ENCODE data around the gene PRIM1. TPM values are rescaled to one million over a fixed set of nuclear protein-coding genes. Genes with fewer than 3 reads are reported as not detected.
A peak's percentile ranks its signal among the peaks of the same experiment; 100 is the strongest.

The PRIM1 gene
- total and polyA plus RNA-seq, 7 experiments from 2014 or later: 11.5 to 55.1 (median 27.5) TPM

DNA sequence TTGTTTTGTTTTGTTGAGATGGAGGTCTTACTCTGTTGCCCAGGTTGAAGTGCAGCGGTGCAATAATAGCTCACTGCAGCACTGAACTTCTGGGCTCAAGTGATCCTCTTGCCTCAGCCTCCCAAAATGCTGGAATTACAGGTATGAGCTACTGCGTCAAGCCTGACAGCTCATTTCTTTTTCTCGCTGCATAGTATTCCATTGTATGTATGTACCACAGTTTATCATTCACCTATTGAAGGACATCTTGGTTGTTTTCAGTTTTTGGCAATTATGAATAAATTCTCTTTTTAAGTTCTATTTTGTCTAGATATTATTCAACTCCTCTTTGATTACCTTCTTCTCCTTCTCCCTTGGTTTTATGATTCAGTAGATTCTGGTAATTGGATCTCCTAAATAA, 24.5 kb upstream of the PRIM1 start:
- peaks cover 0 to 6% (median 0%) of the 10 kb centered on the region in 5 donors for H3K36me3 Mint-ChIP-seq
- CTCF ChIA-PET: interaction anchor here (0.6 kb wide), 1 partner anchor 755 kb away, joined by 3 read pairs; no protein-coding TSS in a partner anchor

DNA sequence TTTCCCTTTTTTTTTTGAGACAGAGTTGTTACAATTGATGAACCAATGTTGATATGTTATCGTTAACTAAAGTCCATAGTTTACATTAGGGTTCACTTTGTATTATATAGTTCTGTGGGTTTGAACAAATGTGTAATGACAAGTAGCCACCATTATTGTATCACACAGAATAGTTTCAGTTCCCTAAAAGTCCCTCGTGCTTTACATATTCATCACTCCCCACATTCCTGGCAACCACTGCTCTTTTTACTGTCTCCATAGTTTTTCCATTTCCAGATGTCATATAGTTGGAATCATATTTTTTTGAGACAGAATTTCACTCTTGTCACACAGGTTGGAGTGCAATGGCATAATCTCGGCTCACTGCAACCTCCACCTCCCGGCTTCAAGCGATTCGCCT, 23.5 kb upstream of the PRIM1 start:
- POLR2A ChIA-PET: no interaction called here
- H3K4me1 ChIP-seq (ENCODE audit: control insufficient read depth in 2 of 2, insufficient read depth in 2 of 2, low read length in 2 of 2): no peaks in the 10 kb centered on the region
- Mint-ChIP-seq H3K27ac (no peak overlapping the region), H3K4me3 (no peak overlapping the region), H3K9me3 (peaks cover 0 to 3% (median 0%) of the 10 kb centered on the region in 11 donors), H3K36me3 (peaks cover 0 to 6% (median 0%) of the 10 kb centered on the region in 5 donors), H3K4me1 (peaks cover 0 to 1% (median 0%) of the 10 kb centered on the region in 7 donors), H3K27me3 (peaks cover 0 to 4% (median 0%) of the 10 kb centered on the region in 5 donors)
- intact Hi-C loops (cut with micrococcal nuclease): no loop called here
- no peaks in the 10 kb centered on the region for H3K27me3 ChIP-seq (ENCODE audit: control insufficient read depth in 2 of 2, insufficient read depth in 2 of 2, low read length in 2 of 2)
- CTCF ChIA-PET: no interaction called here
- no peak overlapping the region for H3K4me3 ChIP-seq (ENCODE audit: low read length)
- no peaks in the 10 kb centered on the region for H3K9me3 ChIP-seq (ENCODE audit: control insufficient read depth in 2 of 3, low read length in 3 of 3)
- H3K36me3 ChIP-seq (ENCODE audit: control insufficient read depth in 2 of 3, insufficient read depth in 3 of 3, low read length in 3 of 3): no peaks in the 10 kb centered on the region
- DNase-seq (no peak), ATAC-seq (peak; percentile 49)
- no peak overlapping the region for H3K27ac ChIP-seq (ENCODE audit: low read depth, low read length)

More for the DNA sequence above, 24.5 kb upstream of the PRIM1 start:
- Mint-ChIP-seq H3K4me3 (no peak overlapping the region), H3K4me1 (peaks cover 0 to 1% (median 0%) of the 10 kb centered on the region in 7 donors), H3K9me3 (peaks cover 0 to 3% (median 0%) of the 10 kb centered on the region in 11 donors), H3K27me3 (peaks cover 0 to 7% (median 0%) of the 10 kb centered on the region in 5 donors), H3K27ac (no peak overlapping the region)
- Histone ChIP-seq H3K4me1 (ENCODE audit: control insufficient read depth in 2 of 2, insufficient read depth in 2 of 2, low read length in 2 of 2) (no peaks in the 10 kb centered on the region), H3K27me3 (ENCODE audit: control insufficient read depth in 2 of 2, insufficient read depth in 2 of 2, low read length in 2 of 2) (no peaks in the 10 kb centered on the region), H3K4me3 (ENCODE audit: low read length) (no peak overlapping the region), H3K27ac (ENCODE audit: low read depth, low read length) (no peak overlapping the region), H3K36me3 (ENCODE audit: control insufficient read depth in 2 of 3, insufficient read depth in 3 of 3, low read length in 3 of 3) (no peaks in the 10 kb centered on the region), H3K9me3 (ENCODE audit: control insufficient read depth in 2 of 3, low read length in 3 of 3) (no peaks in the 10 kb centered on the region)
- intact Hi-C loops (cut with micrococcal nuclease): no loop called here
- POLR2A ChIA-PET: no interaction called here
- no peak for ATAC-seq
- no peak for DNase-seq

DNA sequence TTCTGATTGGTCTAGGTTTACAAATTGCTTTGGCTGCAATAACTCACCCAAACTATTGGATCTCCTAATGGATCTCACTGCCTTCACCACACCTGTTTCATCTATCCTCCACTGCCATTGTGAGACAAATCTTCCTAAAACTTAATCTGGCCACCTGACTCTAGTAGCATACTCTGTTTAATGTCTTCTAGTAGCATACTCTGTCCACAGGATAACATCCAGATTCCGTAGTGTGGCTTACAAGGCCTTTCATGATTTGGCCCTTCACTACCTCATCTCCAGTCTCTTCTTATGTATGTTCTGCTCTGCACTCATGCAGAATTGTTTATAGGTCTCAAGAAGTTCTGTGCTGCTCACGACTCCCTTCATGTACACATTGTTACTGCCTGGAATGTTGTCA, 21.0 kb upstream of the PRIM1 start:
- H3K36me3 ChIP-seq (ENCODE audit: control insufficient read depth in 2 of 3, insufficient read depth in 3 of 3, low read length in 3 of 3): no peaks in the 10 kb centered on the region
- Mint-ChIP-seq H3K4me1 (peaks cover 0 to 4% (median 0%) of the 10 kb centered on the region in 7 donors), H3K36me3 (peaks cover 0 to 6% (median 0%) of the 10 kb centered on the region in 5 donors), H3K9me3 (peaks cover 0 to 3% (median 0%) of the 10 kb centered on the region in 11 donors), H3K4me3 (no peak overlapping the region), H3K27ac (no peak overlapping the region), H3K27me3 (no peaks in the 10 kb centered on the region)
- no peaks in the 10 kb centered on the region for H3K4me1 ChIP-seq (ENCODE audit: control insufficient read depth in 2 of 2, insufficient read depth in 2 of 2, low read length in 2 of 2)
- DNase-seq (no peak), ATAC-seq (no peak)
- no peak overlapping the region for H3K4me3 ChIP-seq (ENCODE audit: low read length)
- ChIA-PET CTCF (no interaction called here), POLR2A (no interaction called here)
- intact Hi-C loops (cut with micrococcal nuclease): no loop called here
- H3K9me3 ChIP-seq (ENCODE audit: control insufficient read depth in 2 of 3, low read length in 3 of 3): no peaks in the 10 kb centered on the region
- no peak overlapping the region for H3K27ac ChIP-seq (ENCODE audit: low read depth, low read length)
- no peaks in the 10 kb centered on the region for H3K27me3 ChIP-seq (ENCODE audit: control insufficient read depth in 2 of 2, insufficient read depth in 2 of 2, low read length in 2 of 2)

DNA sequence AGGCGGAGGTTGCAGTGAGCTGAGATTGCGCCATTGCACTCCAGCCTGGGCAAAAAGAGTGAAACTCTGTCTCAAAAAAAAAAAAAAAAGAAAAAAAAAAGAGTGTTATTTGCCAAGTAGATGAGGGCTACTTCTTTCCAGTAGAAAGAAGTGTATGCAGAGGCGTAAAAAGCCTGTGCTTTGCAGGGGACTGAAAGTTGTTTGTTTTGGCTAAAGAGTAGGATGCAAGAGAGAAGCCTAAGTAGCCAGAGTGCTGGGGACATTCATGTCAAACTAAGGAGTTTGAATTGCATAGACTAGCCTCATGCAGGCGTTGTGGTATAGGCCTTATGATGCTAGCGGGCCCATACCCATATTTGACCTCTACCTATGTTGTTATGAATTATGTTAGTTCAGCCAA, 20.5 kb upstream of the PRIM1 start:
- Mint-ChIP-seq H3K4me3 (no peak overlapping the region), H3K36me3 (peaks cover 0 to 6% (median 0%) of the 10 kb centered on the region in 5 donors), H3K9me3 (no peaks in the 10 kb centered on the region), H3K27me3 (no peaks in the 10 kb centered on the region), H3K27ac (no peak overlapping the region), H3K4me1 (peaks cover 0 to 6% (median 0%) of the 10 kb centered on the region in 7 donors)
- no peak overlapping the region for H3K27ac ChIP-seq (ENCODE audit: low read depth, low read length)
- ChIA-PET POLR2A (no interaction called here), CTCF (no interaction called here)
- ATAC-seq: no peak
- H3K27me3 ChIP-seq (ENCODE audit: control insufficient read depth in 2 of 2, insufficient read depth in 2 of 2, low read length in 2 of 2): no peaks in the 10 kb centered on the region
- H3K9me3 ChIP-seq (ENCODE audit: control insufficient read depth in 2 of 3, low read length in 3 of 3): no peaks in the 10 kb centered on the region
- H3K4me1 ChIP-seq (ENCODE audit: control insufficient read depth in 2 of 2, insufficient read depth in 2 of 2, low read length in 2 of 2): no peaks in the 10 kb centered on the region
- H3K4me3 ChIP-seq (ENCODE audit: low read length): no peak overlapping the region
- no peaks in the 10 kb centered on the region for H3K36me3 ChIP-seq (ENCODE audit: control insufficient read depth in 2 of 3, insufficient read depth in 3 of 3, low read length in 3 of 3)
- no peak for DNase-seq
- intact Hi-C loops (cut with micrococcal nuclease): no loop called here

DNA sequence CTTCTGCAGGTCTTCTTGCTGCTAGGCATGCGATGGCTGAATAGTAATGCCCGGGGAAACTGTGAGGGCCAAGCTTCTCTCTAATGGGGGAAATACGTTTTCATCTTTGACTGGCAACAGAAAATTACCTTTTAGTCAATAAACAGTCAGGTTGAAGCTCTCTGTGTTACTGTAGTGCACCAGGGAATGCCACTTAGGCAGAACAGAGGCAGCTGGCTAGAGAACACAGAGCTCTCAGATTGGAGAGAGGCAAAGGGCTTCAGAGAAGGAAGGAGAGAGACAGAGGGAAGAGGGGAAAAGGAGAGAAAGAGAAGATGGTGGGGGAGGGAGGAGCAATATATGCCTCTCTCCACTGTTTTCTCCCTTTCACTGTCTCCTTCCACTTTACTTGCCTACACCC, 17.7 kb upstream of the PRIM1 start:
- no peaks in the 10 kb centered on the region for H3K9me3 Mint-ChIP-seq
- ATAC-seq (no peak), DNase-seq (no peak)
- H3K4me3 Mint-ChIP-seq: no peak overlapping the region
- no peaks in the 10 kb centered on the region for H3K27me3 Mint-ChIP-seq
- H3K27ac Mint-ChIP-seq: no peak overlapping the region
- intact Hi-C loops (cut with micrococcal nuclease): no loop called here
- ChIA-PET POLR2A (no interaction called here), CTCF (no interaction called here)
- no peaks in the 10 kb centered on the region for H3K36me3 Mint-ChIP-seq
- H3K4me3 ChIP-seq (ENCODE audit: low read length): no peak overlapping the region
- H3K4me1 Mint-ChIP-seq: peaks cover 0 to 6% (median 0%) of the 10 kb centered on the region in 7 donors
- no peaks in the 10 kb centered on the region for H3K4me1 ChIP-seq (ENCODE audit: control insufficient read depth in 2 of 2, insufficient read depth in 2 of 2, low read length in 2 of 2)
- H3K36me3 ChIP-seq (ENCODE audit: control insufficient read depth in 2 of 3, insufficient read depth in 3 of 3, low read length in 3 of 3): no peaks in the 10 kb centered on the region
- no peaks in the 10 kb centered on the region for H3K27me3 ChIP-seq (ENCODE audit: control insufficient read depth in 2 of 2, insufficient read depth in 2 of 2, low read length in 2 of 2)
- no peak overlapping the region for H3K27ac ChIP-seq (ENCODE audit: low read depth, low read length)
- H3K9me3 ChIP-seq (ENCODE audit: control insufficient read depth in 2 of 3, low read length in 3 of 3): no peaks in the 10 kb centered on the region

DNA sequence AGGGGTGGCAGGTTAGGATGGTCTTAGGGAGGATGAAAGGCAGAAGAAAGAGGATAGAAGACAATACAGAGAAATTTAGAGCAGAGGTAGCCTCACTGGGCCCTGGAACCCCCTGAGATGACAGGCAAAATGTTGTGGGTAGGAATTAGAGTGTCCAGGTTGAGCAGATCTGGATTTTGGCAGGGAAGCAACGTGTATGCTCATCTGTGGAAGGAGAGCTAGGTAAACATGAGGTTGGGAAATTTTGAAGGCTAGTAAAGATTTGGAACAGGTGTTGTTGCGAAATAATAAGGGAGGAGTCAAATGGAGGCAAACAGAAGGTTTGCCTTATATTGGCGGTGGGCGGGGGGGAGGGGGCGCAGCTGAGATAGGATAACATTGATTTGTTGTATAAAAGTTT, 16.3 kb upstream of the PRIM1 start:
- Mint-ChIP-seq H3K36me3 (no peaks in the 10 kb centered on the region), H3K27me3 (no peaks in the 10 kb centered on the region), H3K4me3 (no peak overlapping the region), H3K4me1 (peaks cover 0 to 6% (median 0%) of the 10 kb centered on the region in 7 donors), H3K27ac (peak overlapping the region in 2 of 9 donors; percentile 7 to 31), H3K9me3 (no peaks in the 10 kb centered on the region)
- Histone ChIP-seq H3K27me3 (ENCODE audit: control insufficient read depth in 2 of 2, insufficient read depth in 2 of 2, low read length in 2 of 2) (no peaks in the 10 kb centered on the region), H3K9me3 (ENCODE audit: control insufficient read depth in 2 of 3, low read length in 3 of 3) (no peaks in the 10 kb centered on the region), H3K36me3 (ENCODE audit: control insufficient read depth in 2 of 3, insufficient read depth in 3 of 3, low read length in 3 of 3) (no peaks in the 10 kb centered on the region), H3K4me1 (ENCODE audit: control insufficient read depth in 2 of 2, insufficient read depth in 2 of 2, low read length in 2 of 2) (no peaks in the 10 kb centered on the region), H3K27ac (ENCODE audit: low read depth, low read length) (no peak overlapping the region), H3K4me3 (ENCODE audit: low read length) (no peak overlapping the region)
- ChIA-PET CTCF (interaction anchor here (0.7 kb wide), 1 partner anchor 803 kb away, joined by 3 read pairs; no protein-coding TSS in a partner anchor), POLR2A (no interaction called here)
- ATAC-seq (no peak), DNase-seq (no peak)
- intact Hi-C loops (cut with micrococcal nuclease): no loop called here

DNA sequence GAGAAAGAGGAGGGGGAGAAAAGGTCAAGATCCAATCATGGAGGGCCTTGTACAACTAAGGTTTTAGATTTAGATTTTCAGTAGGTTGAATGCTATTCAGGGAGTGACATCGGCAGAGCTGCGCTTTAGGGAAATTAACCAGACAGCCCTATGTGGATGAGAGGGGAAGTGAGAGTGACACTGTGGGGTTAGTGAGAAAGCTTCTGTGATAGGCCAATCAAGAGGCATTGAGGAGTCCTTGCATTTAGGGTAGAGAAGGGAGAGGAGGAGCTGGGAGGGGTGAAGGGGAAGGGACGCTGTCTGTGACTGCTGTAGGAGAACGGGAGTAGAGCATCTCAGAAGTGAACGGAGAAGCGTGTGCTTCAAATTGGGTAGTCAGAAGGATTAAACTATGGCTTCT, 14.4 kb upstream of the PRIM1 start:
- CTCF ChIA-PET: no interaction called here
- Histone ChIP-seq H3K27me3 (ENCODE audit: control insufficient read depth in 2 of 2, insufficient read depth in 2 of 2, low read length in 2 of 2) (no peaks in the 10 kb centered on the region), H3K4me1 (ENCODE audit: control insufficient read depth in 2 of 2, insufficient read depth in 2 of 2, low read length in 2 of 2) (no peaks in the 10 kb centered on the region), H3K9me3 (ENCODE audit: control insufficient read depth in 2 of 3, low read length in 3 of 3) (no peaks in the 10 kb centered on the region), H3K36me3 (ENCODE audit: control insufficient read depth in 2 of 3, insufficient read depth in 3 of 3, low read length in 3 of 3) (no peaks in the 10 kb centered on the region), H3K27ac (ENCODE audit: low read depth, low read length) (no peak overlapping the region), H3K4me3 (ENCODE audit: low read length) (no peak overlapping the region)
- peaks cover 0 to 8% (median 0%) of the 10 kb centered on the region in 7 donors for H3K4me1 Mint-ChIP-seq
- ATAC-seq (peak; percentile 88), DNase-seq (no peak)
- POLR2A ChIA-PET: interaction anchor here (1.5 kb wide), 1 partner anchor 11 kb away, joined by 3 read pairs; no protein-coding TSS in a partner anchor
- H3K9me3 Mint-ChIP-seq: no peaks in the 10 kb centered on the region
- no peaks in the 10 kb centered on the region for H3K27me3 Mint-ChIP-seq
- no peak overlapping the region for H3K4me3 Mint-ChIP-seq
- H3K27ac Mint-ChIP-seq: no peak overlapping the region
- no peaks in the 10 kb centered on the region for H3K36me3 Mint-ChIP-seq
- intact Hi-C loops (cut with micrococcal nuclease): no loop called here
